Common myeloid progenitor, CD34-positive (primary cell): ENCODE measurements around the gene SPDYE2. TPM values are rescaled to one million over a fixed set of nuclear protein-coding genes. Genes with fewer than 3 reads are reported as not detected.
"Not testable (repeated sequence)": the region's sequence is repeated elsewhere in the genome, so short reads cannot be mapped to it uniquely, and the experiment has no call there.

Experiments used
- CTCF ChIA-PET: fragments of 350-600 bp; sonication (Branson Sonifier 250); formaldehyde crosslinking; loops from one replicate; lab custom pipeline; 2021; ENCODE audit warnings: antibody characterized with exemption; lab: Charles Lee
- POLR2A ChIA-PET: fragments of 350-600 bp; sonication (Branson Sonifier 250); formaldehyde crosslinking; loops from one replicate; lab custom pipeline; 2021; ENCODE audit warnings: antibody characterized with exemption; lab: Charles Lee
- DNase-seq, 3 donors: peaks; one replicate each; pipeline versions ENCODE4 v3.0.0 to v3.0.0-alpha.2; 2013
- H3K27ac ChIP-seq, 2 experiments: 1 replicate in 1 of 2; 2 replicates in 1 of 2; pipeline ENCODE4 v1.7.0; 2013; ENCODE audit warnings: inconsistent platforms in 2 of 2, low read length in 2 of 2, mild to moderate bottlenecking in 2 of 2, low read depth in 1 of 2, moderate library complexity in 1 of 2; ENCODE audit not compliant: severe bottlenecking in 2 of 2, insufficient read depth in 1 of 2, poor library complexity in 1 of 2
- H3K27me3 ChIP-seq, 5 experiments: replicated peaks in 2 of 5; 1 replicate in 3 of 5; 2 replicates in 2 of 5; pipeline versions ENCODE4 v1.6.1 to v1.7.0; 2013; ENCODE audit warnings: low read length in 4 of 5, mild to moderate bottlenecking in 2 of 5, moderate library complexity in 2 of 5, inconsistent platforms in 1 of 5; ENCODE audit not compliant: insufficient read depth in 5 of 5, control insufficient read depth in 4 of 5
- H3K36me3 ChIP-seq, 4 experiments: 1 replicate in 2 of 4; 2 replicates in 2 of 4; pipeline versions ENCODE4 v1.6.1 to v1.7.0; 2013; ENCODE audit warnings: low read length in 3 of 4, control low read depth in 1 of 4, mild to moderate bottlenecking in 1 of 4; ENCODE audit not compliant: control insufficient read depth in 4 of 4, insufficient read depth in 4 of 4
- H3K4me1 ChIP-seq, 4 experiments: 1 replicate in 3 of 4; 2 replicates in 1 of 4; pipeline versions ENCODE4 v1.6.1 to v1.7.1; 2013; ENCODE audit warnings: low read length in 3 of 4, mild to moderate bottlenecking in 3 of 4, control low read depth in 1 of 4, inconsistent platforms in 1 of 4, moderate library complexity in 1 of 4; ENCODE audit not compliant: control insufficient read depth in 4 of 4, insufficient read depth in 4 of 4; ENCODE audit errors: control extremely low read depth in 1 of 4
- H3K4me3 ChIP-seq, 7 experiments: 1 replicate in 4 of 7; 2 replicates in 3 of 7; pipeline versions ENCODE4 v1.5.1 to v1.7.0; 2013; ENCODE audit warnings: mild to moderate bottlenecking in 7 of 7, low read length in 6 of 7, moderate library complexity in 6 of 7, inconsistent platforms in 2 of 7, low read depth in 2 of 7, control low read depth in 1 of 7; ENCODE audit not compliant: insufficient read depth in 4 of 7, control insufficient read depth in 1 of 7; ENCODE audit errors: extremely low read depth in 1 of 7
- H3K9me3 ChIP-seq, 5 experiments: 1 replicate in 4 of 5; 2 replicates in 1 of 5; pipeline versions ENCODE4 v1.6.1 to v1.7.1; 2013; ENCODE audit warnings: low read length in 4 of 5, mild to moderate bottlenecking in 2 of 5, inconsistent platforms in 1 of 5, low read depth in 1 of 5, moderate library complexity in 1 of 5; ENCODE audit not compliant: control insufficient read depth in 4 of 5, insufficient read depth in 2 of 5; ENCODE audit errors: control extremely low read depth in 1 of 5
- WGBS: methylation state at CpG from one replicate; pipeline ENCODE4 v1.1.5; 2013; ENCODE audit not compliant: insufficient coverage; 5-methylcytosine and 5-hydroxymethylcytosine counted together
- polyA plus RNA-seq: library from polyadenylated mRNA; unstranded; fragments of 120-200 nt; gene quantifications from one replicate; pipeline ENCODE4 v1.2.1, GENCODE V29; 2013

SPDYE2 gene, protein sequence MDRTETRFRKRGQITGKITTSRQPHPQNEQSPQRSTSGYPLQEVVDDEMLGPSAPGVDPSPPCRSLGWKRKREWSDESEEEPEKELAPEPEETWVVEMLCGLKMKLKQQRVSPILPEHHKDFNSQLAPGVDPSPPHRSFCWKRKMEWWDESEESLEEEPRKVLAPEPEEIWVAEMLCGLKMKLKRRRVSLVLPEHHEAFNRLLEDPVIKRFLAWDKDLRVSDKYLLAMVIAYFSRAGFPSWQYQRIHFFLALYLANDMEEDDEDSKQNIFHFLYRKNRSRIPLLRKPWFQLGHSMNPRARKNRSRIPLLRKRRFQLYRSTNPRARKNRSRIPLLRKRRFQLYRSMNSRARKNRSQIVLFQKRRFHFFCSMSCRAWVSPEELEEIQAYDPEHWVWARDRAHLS
- polyA plus RNA-seq: 2.0 TPM

DNA sequence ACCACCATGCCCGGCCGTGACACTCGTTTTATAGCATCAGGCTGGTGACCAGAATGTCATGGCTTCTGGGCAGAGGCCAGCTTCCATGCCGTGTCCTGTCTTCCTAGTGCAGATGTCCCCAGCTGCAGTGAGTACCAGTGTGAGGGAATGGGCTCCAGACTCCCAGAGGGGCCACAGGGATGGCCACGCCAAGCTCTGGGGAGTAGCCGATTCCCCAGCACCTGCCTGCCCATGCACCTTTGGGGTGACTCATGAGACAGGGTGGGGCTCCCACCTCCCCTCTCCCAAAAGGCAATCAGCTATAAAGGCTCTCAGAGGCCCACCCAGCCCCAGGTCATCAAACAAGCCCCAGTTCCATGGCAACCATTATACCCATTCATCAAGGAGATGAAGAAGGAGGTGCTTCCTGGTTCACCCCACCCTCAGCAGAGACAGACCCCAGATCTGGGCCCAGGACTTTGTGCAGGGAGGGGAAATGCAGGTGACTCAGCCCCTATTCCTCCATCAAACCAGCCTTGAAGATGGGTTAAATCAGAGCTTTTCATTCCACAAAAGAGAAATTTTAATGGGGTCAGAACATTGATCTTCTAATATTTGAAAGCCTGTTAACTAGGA, at the start of gene SPDYE2:
Gene SPDYE2, plus strand, starts transcription at position 419 of the 615 bp plus-strand sequence. CDS start 2,030 bp downstream, outside the sequence.
- POLR2A ChIA-PET, H3K27me3 ChIP-seq, H3K9me3 ChIP-seq, H3K27ac ChIP-seq, CTCF ChIA-PET, H3K4me1 ChIP-seq, H3K4me3 ChIP-seq, H3K36me3 ChIP-seq, DNase-seq: not testable (repeated sequence)
- no CpG with 5 or more reads among the region's 6 CpGs for WGBS

DNA sequence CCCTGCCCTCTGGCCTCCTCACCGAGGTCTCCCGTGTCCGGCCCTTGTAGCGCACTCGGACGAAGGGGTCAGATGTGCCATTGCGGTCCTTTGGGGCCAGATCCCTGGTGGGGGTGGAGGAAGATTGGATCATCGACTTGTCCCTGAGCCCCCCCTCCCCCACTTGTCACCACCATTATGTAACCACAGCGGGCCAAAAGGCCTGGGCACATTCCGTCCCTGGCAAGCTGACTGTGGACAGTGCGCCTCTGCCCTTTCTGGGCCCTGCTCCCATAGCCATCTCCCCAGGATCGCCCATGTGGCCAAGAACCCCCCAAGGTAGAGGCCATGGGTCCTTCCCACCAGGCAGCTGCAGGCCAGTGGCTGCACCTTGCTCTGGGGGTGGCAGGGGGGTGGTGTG, 47.9 kb upstream of the SPDYE2 start:
- H3K36me3 ChIP-seq, H3K4me1 ChIP-seq, POLR2A ChIA-PET, DNase-seq, H3K27me3 ChIP-seq, H3K4me3 ChIP-seq, H3K9me3 ChIP-seq, CTCF ChIA-PET, H3K27ac ChIP-seq: not testable (repeated sequence)
- WGBS: no CpG with 5 or more reads among the region's 12 CpGs

DNA sequence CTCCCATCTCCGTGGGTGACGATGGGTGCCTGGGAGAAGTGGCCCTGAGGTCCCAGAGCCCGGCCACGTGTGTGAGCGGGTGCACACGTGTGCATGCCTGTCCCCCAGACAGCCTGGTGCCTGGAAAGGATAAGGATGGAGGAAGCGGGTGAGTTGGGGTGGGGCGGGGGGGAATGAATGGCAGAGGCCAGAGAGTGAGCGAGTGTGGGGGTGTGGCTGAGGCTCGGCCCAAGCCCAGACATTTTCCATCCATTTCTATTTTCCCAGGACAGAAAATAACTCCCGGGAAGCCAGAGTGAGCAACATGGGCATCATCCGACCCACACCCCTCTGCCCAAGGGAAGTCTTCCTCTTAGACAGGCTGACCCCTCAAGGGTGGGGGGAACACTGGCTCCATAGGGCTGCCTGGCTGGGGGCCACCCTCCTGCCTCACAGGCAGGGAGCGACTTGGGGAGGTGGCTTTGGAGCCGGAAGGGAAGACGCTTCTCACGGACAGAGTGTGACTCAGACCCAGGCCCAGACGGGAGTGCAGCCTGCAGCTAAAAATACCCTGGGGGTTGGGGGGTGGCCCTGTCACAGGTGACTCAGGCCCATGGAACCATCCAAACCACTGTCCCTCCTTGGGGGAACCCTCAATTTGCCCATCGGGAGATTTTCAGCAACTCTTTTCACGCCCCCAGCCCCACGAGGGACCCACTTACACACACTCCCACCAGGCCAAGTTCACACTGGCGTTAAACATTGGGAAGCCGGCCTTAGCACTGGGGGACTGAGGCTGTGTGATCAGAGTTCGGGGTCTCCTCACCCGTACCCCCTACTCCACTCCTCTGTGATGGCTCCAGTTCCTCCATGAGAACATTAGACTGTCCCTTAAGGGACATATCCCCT, 45.5 kb upstream of the SPDYE2 start:
- H3K36me3 ChIP-seq, H3K27ac ChIP-seq, H3K27me3 ChIP-seq, POLR2A ChIA-PET, H3K4me1 ChIP-seq, DNase-seq, H3K4me3 ChIP-seq, CTCF ChIA-PET, H3K9me3 ChIP-seq: not testable (repeated sequence)
- WGBS: no CpG with 5 or more reads among the region's 24 CpGs

DNA sequence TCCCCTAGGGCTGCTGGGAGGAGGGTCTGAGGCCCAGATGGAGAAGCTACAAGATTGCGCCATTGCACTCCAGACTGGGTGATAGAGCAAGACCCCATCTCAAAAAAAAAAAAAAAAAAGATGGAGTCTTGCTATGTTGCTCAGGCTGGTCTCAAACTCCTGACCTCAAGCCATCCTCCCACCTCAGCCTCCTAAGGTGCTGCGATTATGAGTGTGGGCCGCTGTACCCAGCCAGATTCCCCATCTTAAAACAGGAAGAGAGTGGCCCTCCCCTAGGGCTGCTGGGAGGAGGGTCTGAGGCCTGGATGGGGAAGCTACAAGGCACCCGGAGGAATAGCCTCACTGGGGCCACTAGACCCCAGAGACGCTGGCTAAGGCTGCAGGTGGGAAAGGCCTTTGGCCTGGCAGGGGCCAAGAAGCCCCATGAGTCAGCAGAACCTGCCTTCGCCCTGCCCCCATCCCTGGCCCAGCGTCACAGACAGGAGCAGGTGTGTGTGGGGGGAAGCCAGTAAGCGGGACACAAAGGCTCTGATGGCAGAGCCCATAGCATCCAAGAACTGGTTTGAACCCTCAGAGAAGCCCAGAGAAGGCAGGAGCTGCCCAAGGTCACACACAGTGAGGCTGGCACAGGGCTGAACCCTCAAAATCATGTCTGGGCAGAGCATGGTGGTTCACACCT, 43.5 kb upstream of the SPDYE2 start:
- DNase-seq, POLR2A ChIA-PET, H3K27ac ChIP-seq, H3K4me1 ChIP-seq, H3K4me3 ChIP-seq, H3K27me3 ChIP-seq, H3K36me3 ChIP-seq, CTCF ChIA-PET, H3K9me3 ChIP-seq: not testable (repeated sequence)
- no CpG with 5 or more reads among the region's 8 CpGs for WGBS

DNA sequence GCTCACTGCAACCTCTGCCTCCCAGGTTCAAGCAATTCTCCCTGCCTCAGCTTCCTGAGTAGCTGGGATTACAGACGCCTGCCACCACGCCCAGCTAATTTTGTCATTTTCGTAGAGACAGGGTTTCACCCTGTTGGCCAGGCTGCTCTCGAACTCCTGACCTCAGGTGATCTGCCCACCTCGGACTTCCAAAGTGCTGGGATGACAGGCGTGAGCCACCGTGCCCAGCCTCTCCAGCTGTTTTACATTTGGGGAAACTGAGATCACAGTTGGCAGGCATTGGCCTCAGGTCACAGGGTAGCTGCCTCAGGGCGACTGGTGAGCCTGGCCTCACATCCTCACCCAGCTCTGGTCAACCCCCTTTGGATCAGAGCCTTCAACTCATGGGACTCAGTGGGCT, 40.5 kb upstream of the SPDYE2 start:
- H3K27me3 ChIP-seq, H3K36me3 ChIP-seq, H3K9me3 ChIP-seq, DNase-seq, H3K27ac ChIP-seq, POLR2A ChIA-PET, H3K4me3 ChIP-seq, CTCF ChIA-PET, H3K4me1 ChIP-seq: not testable (repeated sequence)
- no CpG with 5 or more reads among the region's 8 CpGs for WGBS

DNA sequence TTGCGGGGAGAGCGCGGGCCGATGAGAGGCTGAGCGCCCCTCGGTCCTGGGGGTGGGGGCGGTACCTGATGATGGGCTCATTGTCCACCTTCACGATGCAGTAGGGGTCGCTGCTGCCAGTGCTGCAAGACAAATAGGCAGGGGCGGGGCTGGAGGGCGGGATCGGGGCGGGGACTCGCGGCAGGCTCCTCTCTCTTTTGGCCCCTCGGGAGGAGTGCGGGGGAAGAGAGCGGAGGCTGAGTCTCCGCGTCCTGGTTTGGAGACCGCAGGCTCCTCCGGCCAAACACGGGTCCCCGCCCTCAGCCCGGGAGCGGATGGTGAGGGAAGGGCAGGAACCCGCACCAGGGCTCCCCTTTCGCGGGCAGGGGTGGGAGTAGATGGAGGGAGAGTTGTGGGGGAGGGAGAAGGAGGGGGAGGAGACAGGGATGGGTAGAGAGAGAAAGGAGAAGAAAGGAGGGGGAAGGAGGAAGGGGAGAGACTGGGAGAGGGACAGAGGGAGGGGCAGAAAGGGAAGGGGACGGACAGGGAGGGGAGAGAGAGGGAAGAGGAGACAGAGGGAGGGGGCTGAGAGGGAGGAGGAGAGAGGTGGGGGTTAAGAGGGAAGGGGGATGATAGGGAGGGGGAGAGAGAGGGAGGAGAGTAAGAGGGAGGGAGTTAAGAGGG, 39.0 kb upstream of the SPDYE2 start:
- H3K9me3 ChIP-seq, H3K36me3 ChIP-seq, H3K27ac ChIP-seq, CTCF ChIA-PET, H3K27me3 ChIP-seq, H3K4me1 ChIP-seq, POLR2A ChIA-PET, H3K4me3 ChIP-seq, DNase-seq: not testable (repeated sequence)
- WGBS: no CpG with 5 or more reads among the region's 30 CpGs
